Measurements from ENCODE around the gene PGRMC2. TPM values are rescaled to one million over a fixed set of nuclear protein-coding genes. Genes with fewer than 3 reads are reported as not detected.

Gene PGRMC2
- total and polyA plus RNA-seq, 2 of the 8 experiments (the other 6 are each of a cell fraction or from before 2014, with no cell fraction given): 9.5 to 85.3 TPM

GRCh38 chr4:128329638-128330037, 42.0 kb upstream of the PGRMC2 start:
- Histone ChIP-seq H2BK12ac (ENCODE audit: low read depth, low read length) (no peak overlapping the region), H3K36me3 (ENCODE audit: control insufficient read depth in 2 of 4, insufficient read depth in 4 of 4, low read length in 3 of 4) (no peaks in the 10 kb centered on the region), H3K4me3 (ENCODE audit: extremely low read depth in 1 of 4, insufficient read depth in 2 of 4, low read depth in 3 of 4, low read length in 4 of 4) (no peak overlapping the region), H3K79me2 (ENCODE audit: control insufficient read depth in 1 of 2, insufficient read depth in 2 of 2, low read length in 2 of 2) (no peaks in the 10 kb centered on the region), H2BK120ac (replicated peaks; ENCODE audit: low read depth, low read length) (no peak overlapping the region), H4K5ac (ENCODE audit: insufficient read length, low read depth, low read length) (no peak overlapping the region), H3K23ac (ENCODE audit: insufficient read length) (no peak overlapping the region), H4K20me1 (replicated peaks in 1 of 2; ENCODE audit: control insufficient read depth in 1 of 2, insufficient read depth in 2 of 2, low read length in 2 of 2) (no peaks in the 10 kb centered on the region), H2AK5ac (ENCODE audit: low read depth, low read length) (no peak overlapping the region), H2BK15ac (ENCODE audit: low read length) (no peak overlapping the region), H3K9ac (replicated peaks in 1 of 4; ENCODE audit: extremely low read depth in 1 of 4, low read depth in 3 of 4, low read length in 3 of 4) (no peak overlapping the region), H3K27ac (ENCODE audit: low read depth, low read length) (no peak overlapping the region), H3K9me3 (ENCODE audit: insufficient read depth in 2 of 2, low read depth in 1 of 2, low read length in 1 of 2) (no peaks in the 10 kb centered on the region), H3K4me1 (replicated peaks in 1 of 4; ENCODE audit: control insufficient read depth in 3 of 4, insufficient read depth in 4 of 4, low read length in 3 of 4) (peaks cover 0 to 7% (median under 1%) of the 10 kb centered on the region in 4 experiments; a peak in 3 of 7 replicates), H3K18ac (ENCODE audit: extremely low read depth, low read length) (no peak overlapping the region), H2BK5ac (ENCODE audit: low read depth, low read length) (no peak overlapping the region), H3K4me2 (ENCODE audit: insufficient read depth in 1 of 2, low read depth in 2 of 2, low read length in 2 of 2) (no peak overlapping the region), H3K4ac (replicated peaks; ENCODE audit: insufficient read length, low read depth, low read length) (no peak overlapping the region), H3K23me2 (ENCODE audit: low read depth, low read length) (no peaks in the 10 kb centered on the region), H4K8ac (ENCODE audit: extremely low read depth, insufficient read depth, low read length) (no peak overlapping the region), H3K56ac (replicated peaks; ENCODE audit: insufficient read length, low read depth, low read length) (no peak overlapping the region), H2AFZ (ENCODE audit: low read length) (no peak overlapping the region), H4K91ac (replicated peaks; ENCODE audit: insufficient read length, low read length) (no peak overlapping the region), H3K14ac (ENCODE audit: insufficient read length) (no peak overlapping the region), H3K79me1 (ENCODE audit: low read depth, low read length) (no peaks in the 10 kb centered on the region), H3K27me3 (replicated peaks in 1 of 4; ENCODE audit: control insufficient read depth in 3 of 4, extremely low read depth in 1 of 4, insufficient read depth in 3 of 4, low read length in 3 of 4) (no peaks in the 10 kb centered on the region; a peak in 1 of 7 replicates), H2BK20ac (ENCODE audit: low read length) (no peak overlapping the region)
- ChIA-PET CTCF (ENCODE audit: partially characterized antibody) (no interaction called here), POLR2A (ENCODE audit: partially characterized antibody) (no interaction called here)
- DNase-seq (ENCODE audit: low read depth in 1 of 2, low spot score in 2 of 2): no peak
- 88% methylated on average over 4 of the region's 4 CpGs; no CpG with 5 or more reads in 1 of the 2 experiments for WGBS, 2 experiments (ENCODE audit: extremely low coverage in 1 of 2, insufficient coverage in 1 of 2, insufficient read length in 1 of 2, insufficient replicate concordance in 2 of 2, low coverage in 1 of 2, low lambda C conversion rate in 2 of 2, missing lambda C conversion rate in 1 of 2)
- FAIRE-seq: no peak
- TF ChIP-seq CBX8 (IDR thresholded peaks at IDR 0.05; ENCODE audit: borderline replicate concordance, low read depth, low read length): no peak
- TF ChIP-seq SP4 (IDR thresholded peaks at IDR 0.05; ENCODE audit: low read length): no peak
- no peak for TF ChIP-seq YY1 (IDR thresholded peaks at IDR 0.05; ENCODE audit: low read depth, low read length)
- TF ChIP-seq, protein P1, sequence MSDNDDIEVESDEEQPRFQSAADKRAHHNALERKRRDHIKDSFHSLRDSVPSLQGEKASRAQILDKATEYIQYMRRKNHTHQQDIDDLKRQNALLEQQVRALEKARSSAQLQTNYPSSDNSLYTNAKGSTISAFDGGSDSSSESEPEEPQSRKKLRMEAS (IDR thresholded peaks at IDR 0.05): no peak
- no peak for TF ChIP-seq SP2 (IDR thresholded peaks at IDR 0.05; ENCODE audit: low read length)
- TF ChIP-seq EGR1 (IDR thresholded peaks at IDR 0.05; ENCODE audit: borderline replicate concordance, low read depth, low read length): no peak
- TF ChIP-seq TEAD4 (IDR thresholded peaks at IDR 0.05; ENCODE audit: low read depth, low read length): no peak
- TF ChIP-seq, protein P2, sequence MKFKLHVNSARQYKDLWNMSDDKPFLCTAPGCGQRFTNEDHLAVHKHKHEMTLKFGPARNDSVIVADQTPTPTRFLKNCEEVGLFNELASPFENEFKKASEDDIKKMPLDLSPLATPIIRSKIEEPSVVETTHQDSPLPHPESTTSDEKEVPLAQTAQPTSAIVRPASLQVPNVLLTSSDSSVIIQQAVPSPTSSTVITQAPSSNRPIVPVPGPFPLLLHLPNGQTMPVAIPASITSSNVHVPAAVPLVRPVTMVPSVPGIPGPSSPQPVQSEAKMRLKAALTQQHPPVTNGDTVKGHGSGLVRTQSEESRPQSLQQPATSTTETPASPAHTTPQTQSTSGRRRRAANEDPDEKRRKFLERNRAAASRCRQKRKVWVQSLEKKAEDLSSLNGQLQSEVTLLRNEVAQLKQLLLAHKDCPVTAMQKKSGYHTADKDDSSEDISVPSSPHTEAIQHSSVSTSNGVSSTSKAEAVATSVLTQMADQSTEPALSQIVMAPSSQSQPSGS (IDR thresholded peaks at IDR 0.05; ENCODE audit: low read length): no peak
- TF ChIP-seq HDAC6 (IDR thresholded peaks at IDR 0.05; ENCODE audit: low read depth, low read length): no peak
- no peak for TF ChIP-seq RNF2 (IDR thresholded peaks at IDR 0.05; ENCODE audit: borderline replicate concordance, low read depth, low read length, missing control alignments, poor library complexity, severe bottlenecking)
- TF ChIP-seq RBBP5 (IDR thresholded peaks at IDR 0.05; ENCODE audit: borderline replicate concordance, low read depth, low read length): no peak
- no peak for TF ChIP-seq ATF3 (IDR thresholded peaks at IDR 0.05; ENCODE audit: insufficient read depth, low read depth, low read length)
- TF ChIP-seq CHD2 (IDR thresholded peaks at IDR 0.05; ENCODE audit: low read length): no peak
